Endodermal cell (in vitro differentiated cells): ENCODE measurements around the gene GPLD1. TPM values are rescaled to one million over a fixed set of nuclear protein-coding genes. Genes with fewer than 3 reads are reported as not detected.
"Not testable (repeated sequence)": the region's sequence is repeated elsewhere in the genome, so short reads cannot be mapped to it uniquely, and the experiment has no call there.

Source experiments
- DNase-seq: peaks from one replicate; pipeline ENCODE4 v3.0.0-alpha.2; 2017
- H3K27ac ChIP-seq: 2 replicates; pipeline ENCODE4 v1.5.1; 2013; ENCODE audit warnings: mild to moderate bottlenecking, low read depth, low read length, moderate library complexity
- H3K27me3 ChIP-seq: 2 replicates; pipeline ENCODE4 v1.6.1; 2013; ENCODE audit warnings: mild to moderate bottlenecking, low read length, moderate library complexity; ENCODE audit not compliant: insufficient read depth, control insufficient read depth, poor library complexity, severe bottlenecking
- H3K36me3 ChIP-seq: 2 replicates; pipeline ENCODE4 v1.7.0; 2013; ENCODE audit warnings: mild to moderate bottlenecking, low read length, moderate library complexity; ENCODE audit not compliant: control insufficient read depth, insufficient read depth
- H3K4me1 ChIP-seq: one replicate; pipeline ENCODE4 v1.7.0; 2013; ENCODE audit warnings: low read length; ENCODE audit not compliant: control insufficient read depth, insufficient read depth
- H3K4me3 ChIP-seq: 2 replicates; pipeline ENCODE4 v1.5.1; 2013; ENCODE audit warnings: mild to moderate bottlenecking, low read length, moderate library complexity
- H3K9ac ChIP-seq: 2 replicates; pipeline ENCODE4 v1.6.1; 2013; ENCODE audit warnings: mild to moderate bottlenecking, low read length, moderate library complexity; ENCODE audit not compliant: poor library complexity, severe bottlenecking; ENCODE audit errors: extremely low read depth
- H3K9me3 ChIP-seq: 2 replicates; pipeline ENCODE4 v1.6.1; 2013; ENCODE audit warnings: mild to moderate bottlenecking, low read length, moderate library complexity; ENCODE audit not compliant: control insufficient read depth
- H3K27ac Mint-ChIP-seq: 2 replicates; pipeline ENCODE4 v1.8.0; 2020; ENCODE audit warnings: mixed read lengths
- H3K27me3 Mint-ChIP-seq: 2 replicates; pipeline ENCODE4 v1.8.0; 2021; ENCODE audit warnings: mild to moderate bottlenecking, mixed read lengths; ENCODE audit not compliant: insufficient read depth
- H3K36me3 Mint-ChIP-seq: 2 replicates; pipeline ENCODE4 v1.8.0; 2020; ENCODE audit warnings: low read depth, mixed read lengths
- H3K4me1 Mint-ChIP-seq: 2 replicates; pipeline ENCODE4 v1.8.0; 2020; ENCODE audit warnings: mixed read lengths
- H3K4me3 Mint-ChIP-seq: 2 replicates; pipeline ENCODE4 v1.8.0; 2020; ENCODE audit warnings: mild to moderate bottlenecking, moderate library complexity, mixed read lengths
- H3K9me3 Mint-ChIP-seq: 2 replicates; pipeline ENCODE4 v1.8.0; 2020; ENCODE audit warnings: mild to moderate bottlenecking, mixed read lengths
- WGBS, 2 experiments: methylation state at CpG; one replicate each; pipeline versions ENCODE4 v1.1.5 to v1.1.7; 2013; ENCODE audit warnings: missing lambda C conversion rate in 2 of 2, mixed read lengths in 1 of 2; ENCODE audit not compliant: insufficient coverage in 1 of 2, insufficient read length in 1 of 2; 5-methylcytosine and 5-hydroxymethylcytosine counted together
- total RNA-seq, 2 donors: library from RNA; stranded (reverse); fragmentation: NEBNext Ultra II Directional in 1 of 2; extraction: Animal tissue kit (Norgen Biotek cat#: 25700) in 1 of 2; gene quantifications; 2 replicates in 1 of 2; 3 replicates in 1 of 2; pipeline ENCODE4 v1.2.1, GENCODE V29; 2021
- TF ChIP-seq, protein P1 (sequence below): fragments of 200-600 bp; sonication (generic); conservative IDR thresholded peaks from 2 replicates; pipeline ENCODE4 v1.5.0; 2021; ENCODE audit warnings: antibody characterized with exemption, mild to moderate bottlenecking

The GPLD1 gene
- total RNA-seq, 2 donors from 2014 or later = 5.3 to 7.5 TPM

DNA sequence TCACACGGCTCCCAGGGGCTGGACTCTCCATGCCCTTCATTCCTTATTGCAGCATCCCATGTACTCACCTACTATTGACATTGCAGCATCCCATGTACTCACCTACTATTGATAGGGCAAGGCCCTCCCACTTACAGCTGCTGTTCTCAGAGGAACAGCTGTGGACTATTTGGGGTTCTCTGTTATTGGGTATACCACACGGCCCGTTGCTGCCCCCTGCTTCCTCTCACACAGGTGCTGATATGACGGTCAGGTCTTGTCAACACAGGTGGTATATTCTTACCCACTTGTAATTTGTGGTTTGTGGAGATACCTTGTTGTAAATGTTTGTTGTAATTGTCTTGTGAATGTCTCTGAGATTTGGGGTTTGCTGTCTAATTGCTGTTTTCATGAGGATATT, 24.2 kb upstream of the GPLD1 start:
- H3K4me1 Mint-ChIP-seq = peaks cover 13% of the 10 kb centered on the region
- TF ChIP-seq, protein P1, sequence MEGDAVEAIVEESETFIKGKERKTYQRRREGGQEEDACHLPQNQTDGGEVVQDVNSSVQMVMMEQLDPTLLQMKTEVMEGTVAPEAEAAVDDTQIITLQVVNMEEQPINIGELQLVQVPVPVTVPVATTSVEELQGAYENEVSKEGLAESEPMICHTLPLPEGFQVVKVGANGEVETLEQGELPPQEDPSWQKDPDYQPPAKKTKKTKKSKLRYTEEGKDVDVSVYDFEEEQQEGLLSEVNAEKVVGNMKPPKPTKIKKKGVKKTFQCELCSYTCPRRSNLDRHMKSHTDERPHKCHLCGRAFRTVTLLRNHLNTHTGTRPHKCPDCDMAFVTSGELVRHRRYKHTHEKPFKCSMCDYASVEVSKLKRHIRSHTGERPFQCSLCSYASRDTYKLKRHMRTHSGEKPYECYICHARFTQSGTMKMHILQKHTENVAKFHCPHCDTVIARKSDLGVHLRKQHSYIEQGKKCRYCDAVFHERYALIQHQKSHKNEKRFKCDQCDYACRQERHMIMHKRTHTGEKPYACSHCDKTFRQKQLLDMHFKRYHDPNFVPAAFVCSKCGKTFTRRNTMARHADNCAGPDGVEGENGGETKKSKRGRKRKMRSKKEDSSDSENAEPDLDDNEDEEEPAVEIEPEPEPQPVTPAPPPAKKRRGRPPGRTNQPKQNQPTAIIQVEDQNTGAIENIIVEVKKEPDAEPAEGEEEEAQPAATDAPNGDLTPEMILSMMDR = no peak
- peaks cover 5% of the 10 kb centered on the region for H3K9me3 Mint-ChIP-seq
- no peak for DNase-seq
- Histone ChIP-seq H3K9ac (no peak overlapping the region), H3K4me3 (no peak overlapping the region), H3K36me3 (no peaks in the 10 kb centered on the region), H3K27me3 (no peaks in the 10 kb centered on the region), H3K27ac (no peak overlapping the region), H3K4me1 (no peaks in the 10 kb centered on the region), H3K9me3 (no peaks in the 10 kb centered on the region)
- peaks cover 19% of the 10 kb centered on the region for H3K36me3 Mint-ChIP-seq
- 89 to 90% methylated on average over 2 to 4 of the region's 4 CpGs for WGBS, 2 experiments
- peaks cover 3% of the 10 kb centered on the region for H3K27me3 Mint-ChIP-seq
- H3K27ac Mint-ChIP-seq = no peak overlapping the region
- H3K4me3 Mint-ChIP-seq = no peak overlapping the region

DNA sequence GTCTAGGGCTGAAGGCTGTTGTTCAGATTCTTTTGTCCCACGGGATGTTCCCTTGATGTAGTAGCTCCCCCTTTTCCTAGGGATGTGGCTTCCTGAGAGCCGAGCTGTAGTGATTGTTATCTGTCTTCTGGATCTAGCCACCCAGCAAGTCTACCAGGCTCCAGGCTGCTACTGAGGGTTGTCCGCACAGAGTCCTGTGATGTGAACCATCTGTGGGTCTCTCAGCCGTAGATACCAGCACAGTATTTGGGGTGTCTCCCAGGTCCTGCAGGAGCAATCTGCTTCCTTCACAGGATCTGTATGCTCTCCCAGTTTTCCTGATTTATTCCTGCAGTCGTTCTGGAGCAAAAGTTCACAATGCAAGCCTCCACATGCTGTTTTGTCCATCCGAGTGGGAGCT, 22.6 kb upstream of the GPLD1 start:
- H3K36me3 ChIP-seq, H3K27me3 Mint-ChIP-seq, DNase-seq, H3K4me1 ChIP-seq, H3K27me3 ChIP-seq, H3K4me3 Mint-ChIP-seq, H3K27ac ChIP-seq, H3K9ac ChIP-seq, H3K9me3 ChIP-seq, H3K4me3 ChIP-seq, H3K27ac Mint-ChIP-seq: not testable (repeated sequence)
- WGBS, 2 experiments = 82 to 90% methylated on average over 5 to 6 of the region's 6 CpGs
- Mint-ChIP-seq H3K4me1 (peaks cover 13% of the 10 kb centered on the region), H3K36me3 (peaks cover 27% of the 10 kb centered on the region), H3K9me3 (peaks cover 13% of the 10 kb centered on the region)

DNA sequence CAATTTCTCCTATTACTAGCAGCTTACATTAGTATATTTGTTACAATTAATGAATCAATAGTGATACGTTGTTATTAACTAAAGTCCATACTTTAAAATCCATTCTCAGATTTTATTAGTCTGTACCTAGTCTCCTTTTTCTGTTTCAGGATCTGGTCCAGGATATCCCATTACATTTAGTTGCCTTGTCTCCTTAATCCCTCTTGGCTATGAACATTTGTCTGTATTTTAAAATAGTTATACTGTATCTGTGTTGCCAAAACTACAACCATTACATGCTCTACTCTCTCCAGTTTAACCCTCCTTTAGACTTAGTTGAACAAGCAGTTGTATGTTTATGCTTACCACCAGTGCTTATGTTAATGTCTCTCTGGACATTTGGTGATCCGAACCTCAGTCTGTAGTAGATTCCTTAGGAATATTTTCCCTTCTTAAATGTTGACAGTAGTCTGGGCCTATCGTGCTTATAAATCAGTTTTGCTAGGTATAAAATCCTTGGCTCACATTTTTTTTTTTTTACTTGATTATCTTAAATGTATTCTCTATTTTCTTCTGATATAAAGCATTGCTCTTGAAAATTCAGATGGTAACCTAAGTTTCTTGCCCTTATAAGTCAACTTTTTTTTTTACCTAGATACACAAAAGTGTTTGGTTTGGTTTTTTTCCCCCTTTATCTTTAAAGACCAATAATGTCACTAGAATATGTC, 17.6 kb upstream of the GPLD1 start:
- 98 to 100% methylated on average over 1 to 3 of the region's 3 CpGs for WGBS, 2 experiments
- Histone ChIP-seq H3K36me3 (peaks cover 6% of the 10 kb centered on the region), H3K9me3 (no peaks in the 10 kb centered on the region), H3K27ac (no peak overlapping the region), H3K4me1 (no peaks in the 10 kb centered on the region), H3K9ac (no peak overlapping the region), H3K27me3 (no peaks in the 10 kb centered on the region), H3K4me3 (no peak overlapping the region)
- Mint-ChIP-seq H3K27ac (no peak overlapping the region), H3K4me1 (peaks cover 17% of the 10 kb centered on the region), H3K36me3 (peaks cover 19% of the 10 kb centered on the region), H3K4me3 (no peak overlapping the region), H3K9me3 (peaks cover 13% of the 10 kb centered on the region), H3K27me3 (peaks cover 3% of the 10 kb centered on the region)
- TF ChIP-seq, protein P1 = no peak
- DNase-seq = no peak
